H9 (cell line): ENCODE measurements around the gene NPR1. TPM values are rescaled to one million over a fixed set of nuclear protein-coding genes. Genes with fewer than 3 reads are reported as not detected.

Source experiments
- DNase-seq: peaks from one replicate; pipeline ENCODE4 v3.0.0-alpha.2; 2017
- H2AFZ ChIP-seq: one replicate; pipeline ENCODE4 v1.6.1; 2013; ENCODE audit warnings: mild to moderate bottlenecking, low read length, control low read depth, moderate library complexity
- H2AK5ac ChIP-seq: 2 replicates; pipeline ENCODE4 v1.6.1; 2013; ENCODE audit warnings: low read length, control low read depth, mixed read lengths; ENCODE audit not compliant: insufficient read length
- H2BK120ac ChIP-seq: one replicate; pipeline ENCODE4 v1.6.1; 2013; ENCODE audit warnings: low read depth, mild to moderate bottlenecking, low read length, control low read depth, inconsistent platforms; ENCODE audit not compliant: poor library complexity, severe bottlenecking
- H2BK12ac ChIP-seq: 2 replicates; pipeline ENCODE4 v1.6.1; 2013; ENCODE audit warnings: low read length, control low read depth, mixed read lengths, low read depth; ENCODE audit not compliant: insufficient read length
- H2BK15ac ChIP-seq: 2 replicates; pipeline ENCODE4 v1.6.1; 2013; ENCODE audit warnings: low read depth, low read length, control low read depth
- H2BK20ac ChIP-seq: one replicate; pipeline ENCODE4 v1.6.1; 2013; ENCODE audit warnings: low read depth, mild to moderate bottlenecking, low read length, control low read depth, inconsistent platforms; ENCODE audit not compliant: poor library complexity, severe bottlenecking
- H2BK5ac ChIP-seq: 2 replicates; pipeline ENCODE4 v1.6.1; 2013; ENCODE audit warnings: low read length, control low read depth, mixed read lengths; ENCODE audit not compliant: insufficient read length
- H3K14ac ChIP-seq: 2 replicates; pipeline ENCODE4 v1.6.1; 2013; ENCODE audit warnings: low read length, control low read depth; ENCODE audit not compliant: insufficient read depth
- H3K18ac ChIP-seq: 2 replicates; pipeline ENCODE4 v1.6.1; 2013; ENCODE audit warnings: low read depth, mild to moderate bottlenecking, mixed read lengths, low read length, control low read depth; ENCODE audit not compliant: insufficient read length
- H3K23ac ChIP-seq: 2 replicates; pipeline ENCODE4 v1.6.1; 2013; ENCODE audit warnings: low read length, control low read depth, mixed read lengths, low read depth; ENCODE audit not compliant: insufficient read length
- H3K23me2 ChIP-seq: 2 replicates; pipeline ENCODE4 v1.6.1; 2013; ENCODE audit warnings: low read depth, mild to moderate bottlenecking, mixed read lengths, low read length, control low read depth; ENCODE audit not compliant: insufficient read length, poor library complexity, severe bottlenecking
- H3K27ac ChIP-seq: 2 replicates; pipeline ENCODE4 v1.5.1; 2013; ENCODE audit warnings: low read length, control low read depth, mixed read lengths, low read depth; ENCODE audit not compliant: insufficient read length
- H3K27me3 ChIP-seq: 2 replicates; pipeline ENCODE4 v1.6.1; 2013; ENCODE audit warnings: low read length, control low read depth, inconsistent platforms; ENCODE audit not compliant: insufficient read depth
- H3K4ac ChIP-seq: 2 replicates; pipeline ENCODE4 v1.6.1; 2013; ENCODE audit warnings: low read depth, mild to moderate bottlenecking, control low read depth, inconsistent platforms, low read length, moderate library complexity
- H3K4me1 ChIP-seq: 2 replicates; pipeline ENCODE4 v1.6.1; 2013; ENCODE audit warnings: low read length, control low read depth, inconsistent platforms; ENCODE audit not compliant: insufficient read depth
- H3K4me2 ChIP-seq: 2 replicates; pipeline ENCODE4 v1.6.1; 2013; ENCODE audit warnings: low read length, control low read depth, mixed read lengths; ENCODE audit not compliant: insufficient read length, insufficient read depth
- H3K56ac ChIP-seq: 2 replicates; pipeline ENCODE4 v1.6.1; 2013; ENCODE audit warnings: low read depth, mild to moderate bottlenecking, mixed read lengths, low read length, control low read depth; ENCODE audit not compliant: insufficient read length
- H3K79me1 ChIP-seq: 2 replicates; pipeline ENCODE4 v1.6.1; 2013; ENCODE audit warnings: low read depth, mild to moderate bottlenecking, moderate library complexity, low read length, control low read depth, inconsistent platforms; ENCODE audit not compliant: insufficient read depth, poor library complexity, severe bottlenecking
- H3K79me2 ChIP-seq: 2 replicates; pipeline ENCODE4 v1.6.1; 2013; ENCODE audit warnings: low read length, control low read depth, inconsistent platforms; ENCODE audit not compliant: insufficient read depth
- H3K9ac ChIP-seq: 2 replicates; pipeline ENCODE4 v1.6.1; 2013; ENCODE audit warnings: low read length, control low read depth, mixed read lengths; ENCODE audit not compliant: insufficient read length; ENCODE audit errors: extremely low read depth
- H3K9me3 ChIP-seq: one replicate; pipeline ENCODE4 v1.6.1; 2013; ENCODE audit warnings: low read depth, low read length, inconsistent platforms; ENCODE audit not compliant: control insufficient read depth
- H3T11ph ChIP-seq: one replicate; pipeline ENCODE4 v1.6.1; 2013; ENCODE audit warnings: mild to moderate bottlenecking, low read length, control low read depth, inconsistent platforms
- H4K20me1 ChIP-seq: one replicate; pipeline ENCODE4 v1.6.1; 2013; ENCODE audit not compliant: control insufficient read depth, insufficient read length, insufficient read depth
- H4K5ac ChIP-seq: 2 replicates; pipeline ENCODE4 v1.6.1; 2013; ENCODE audit warnings: low read depth, mild to moderate bottlenecking, mixed read lengths, low read length, control low read depth; ENCODE audit not compliant: insufficient read length
- H4K8ac ChIP-seq: replicated peaks from 2 replicates; pipeline ENCODE4 v1.6.1; 2013; ENCODE audit warnings: low read length, control low read depth, mixed read lengths, low read depth; ENCODE audit not compliant: insufficient read length
- H4K91ac ChIP-seq: 2 replicates; pipeline ENCODE4 v1.6.1; 2013; ENCODE audit warnings: low read depth, mild to moderate bottlenecking, moderate library complexity, mixed read lengths, low read length, control low read depth; ENCODE audit not compliant: insufficient read length
- H3K27ac Mint-ChIP-seq, 3 experiments: 2 replicates in 2 of 3; 3 replicates in 1 of 3; pipeline ENCODE4 v1.8.0; 2020 to 2021; ENCODE audit warnings: mixed read lengths in 3 of 3, mild to moderate bottlenecking in 1 of 3, moderate library complexity in 1 of 3
- H3K27me3 Mint-ChIP-seq: 2 replicates; pipeline ENCODE4 v1.8.0; 2021; ENCODE audit warnings: low read depth, mild to moderate bottlenecking, moderate library complexity, mixed read lengths
- H3K36me3 Mint-ChIP-seq, 3 experiments: 2 replicates in 2 of 3; 3 replicates in 1 of 3; pipeline ENCODE4 v1.8.0; 2020 to 2021; ENCODE audit warnings: low read depth in 3 of 3, mixed read lengths in 3 of 3; ENCODE audit not compliant: insufficient read depth in 1 of 3
- H3K4me1 Mint-ChIP-seq, 2 experiments: 2 replicates each; pipeline ENCODE4 v1.8.0; 2020; ENCODE audit warnings: mixed read lengths in 2 of 2
- H3K4me3 Mint-ChIP-seq, 2 experiments: 2 replicates in 1 of 2; 3 replicates in 1 of 2; pipeline ENCODE4 v1.8.0; 2020 to 2021; ENCODE audit warnings: mild to moderate bottlenecking in 2 of 2, mixed read lengths in 2 of 2, moderate library complexity in 1 of 2
- H3K9me3 Mint-ChIP-seq, 2 experiments: 2 replicates in 1 of 2; 3 replicates in 1 of 2; pipeline ENCODE4 v1.8.0; 2020; ENCODE audit warnings: mild to moderate bottlenecking in 2 of 2, mixed read lengths in 2 of 2, moderate library complexity in 1 of 2
- WGBS: extraction: QIAGEN DNeasy Blood & Tissue Kit; methylation state at CpG from one replicate; pipeline ENCODE4 v1.1.7; 2013; ENCODE audit warnings: missing lambda C conversion rate, low lambda C conversion rate, mixed read lengths; ENCODE audit not compliant: insufficient read length; ENCODE audit errors: extremely low coverage; 5-methylcytosine and 5-hydroxymethylcytosine counted together
- total RNA-seq: library from RNA; stranded (reverse); gene quantifications from 2 replicates; pipeline ENCODE4 v1.2.1, GENCODE V29; 2021
- TF ChIP-seq, protein P1 (sequence below): fragments of 200-600 bp; sonication (generic); conservative IDR thresholded peaks from 3 replicates; pipeline ENCODE4 v1.8.0; 2021; ENCODE audit warnings: antibody characterized with exemption, mild to moderate bottlenecking

The NPR1 gene
- total RNA-seq, 1 experiment from 2014 or later, result 8.6 TPM

DNA sequence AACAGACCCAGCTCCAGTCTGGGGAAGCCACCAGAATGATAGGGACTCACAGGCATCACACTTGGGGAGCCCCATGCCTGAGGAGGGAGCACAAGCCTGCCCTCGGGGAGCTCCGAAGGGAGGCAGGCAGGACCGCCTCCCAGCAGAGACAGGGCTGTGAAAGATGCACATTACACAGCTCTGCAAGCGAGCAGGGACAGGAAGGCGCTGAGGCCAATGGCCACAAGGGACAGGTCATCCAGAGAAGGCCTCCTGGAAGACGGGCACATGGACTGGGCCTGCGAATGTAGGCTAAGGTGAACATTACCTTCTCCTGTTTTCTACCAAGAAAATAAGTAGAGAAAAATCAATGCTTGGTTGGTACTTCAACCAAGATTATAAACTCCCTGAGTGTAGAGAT lies 4.2 kb downstream of the NPR1 start:
- H2AFZ ChIP-seq, result no peak overlapping the region
- H2BK5ac ChIP-seq, result no peak overlapping the region
- H2BK12ac ChIP-seq, result no peak overlapping the region
- no peaks in the 10 kb centered on the region for H3K79me2 ChIP-seq
- H3K56ac ChIP-seq, result no peak overlapping the region
- H3K23me2 ChIP-seq, result peaks cover 26% of the 10 kb centered on the region
- H3K4me1 Mint-ChIP-seq, result peaks cover 26 to 32% of the 10 kb centered on the region in 2 experiments
- no peak overlapping the region for H3K9ac ChIP-seq
- H3K27ac ChIP-seq, result no peak overlapping the region
- H3K27me3 Mint-ChIP-seq, result peaks cover 41% of the 10 kb centered on the region
- no peak overlapping the region for H2BK120ac ChIP-seq
- H4K91ac ChIP-seq, result no peak overlapping the region
- no peak overlapping the region for H3K18ac ChIP-seq
- no peaks in the 10 kb centered on the region for H3K79me1 ChIP-seq
- H3T11ph ChIP-seq, result no peak overlapping the region
- H3K23ac ChIP-seq, result no peak overlapping the region
- no peak overlapping the region for H3K4ac ChIP-seq
- no peak overlapping the region for H2BK20ac ChIP-seq
- H3K9me3 Mint-ChIP-seq, result no peaks in the 10 kb centered on the region
- no CpG with 5 or more reads among the region's 7 CpGs for WGBS
- H3K9me3 ChIP-seq, result no peaks in the 10 kb centered on the region
- H4K20me1 ChIP-seq, result no peaks in the 10 kb centered on the region
- no peak overlapping the region for H4K5ac ChIP-seq
- H3K4me2 ChIP-seq, result no peak overlapping the region
- no peak overlapping the region for H2AK5ac ChIP-seq
- no peaks in the 10 kb centered on the region for H3K4me1 ChIP-seq
- peaks cover 0 to 24% (median 19%) of the 10 kb centered on the region in 3 experiments; a peak in 4 of 7 replicates for H3K36me3 Mint-ChIP-seq
- TF ChIP-seq, protein P1, sequence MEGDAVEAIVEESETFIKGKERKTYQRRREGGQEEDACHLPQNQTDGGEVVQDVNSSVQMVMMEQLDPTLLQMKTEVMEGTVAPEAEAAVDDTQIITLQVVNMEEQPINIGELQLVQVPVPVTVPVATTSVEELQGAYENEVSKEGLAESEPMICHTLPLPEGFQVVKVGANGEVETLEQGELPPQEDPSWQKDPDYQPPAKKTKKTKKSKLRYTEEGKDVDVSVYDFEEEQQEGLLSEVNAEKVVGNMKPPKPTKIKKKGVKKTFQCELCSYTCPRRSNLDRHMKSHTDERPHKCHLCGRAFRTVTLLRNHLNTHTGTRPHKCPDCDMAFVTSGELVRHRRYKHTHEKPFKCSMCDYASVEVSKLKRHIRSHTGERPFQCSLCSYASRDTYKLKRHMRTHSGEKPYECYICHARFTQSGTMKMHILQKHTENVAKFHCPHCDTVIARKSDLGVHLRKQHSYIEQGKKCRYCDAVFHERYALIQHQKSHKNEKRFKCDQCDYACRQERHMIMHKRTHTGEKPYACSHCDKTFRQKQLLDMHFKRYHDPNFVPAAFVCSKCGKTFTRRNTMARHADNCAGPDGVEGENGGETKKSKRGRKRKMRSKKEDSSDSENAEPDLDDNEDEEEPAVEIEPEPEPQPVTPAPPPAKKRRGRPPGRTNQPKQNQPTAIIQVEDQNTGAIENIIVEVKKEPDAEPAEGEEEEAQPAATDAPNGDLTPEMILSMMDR, result no peak
- peaks cover 3% of the 10 kb centered on the region; the same call in 1 of the 2 replicates for H3K27me3 ChIP-seq
- H4K8ac ChIP-seq, result no peak overlapping the region
- no peak overlapping the region for H3K14ac ChIP-seq
- H3K4me3 Mint-ChIP-seq, result no peak overlapping the region
- H3K27ac Mint-ChIP-seq, result no peak overlapping the region
- no peak for DNase-seq
- H2BK15ac ChIP-seq, result no peak overlapping the region
